HCT116 (cell line): ENCODE data around the gene AKAP13.

Experiments used
- CBX3 ChIP-seq: IDR thresholded peaks from 2 replicates; pipeline ENCODE4 v1.6.1; 2012; ENCODE audit warnings: low read depth
- CEBPB ChIP-seq: IDR thresholded peaks from 2 replicates; pipeline ENCODE4 v1.6.1; 2012; ENCODE audit warnings: low read depth
- ELF1 ChIP-seq: IDR thresholded peaks from 2 replicates; pipeline ENCODE4 v1.6.1; 2012; ENCODE audit warnings: low read depth, borderline replicate concordance
- EZH2 ChIP-seq: fragments of 200-600 bp; sonication (generic); IDR thresholded peaks from 2 replicates; pipeline ENCODE4 v1.6.1; 2017; ENCODE audit warnings: antibody characterized with exemption, mixed run types
- EZH2phosphoT487 ChIP-seq: fragments of 200-600 bp; IDR thresholded peaks from 2 replicates; pipeline ENCODE4 v1.6.1; 2018; ENCODE audit warnings: antibody characterized with exemption, borderline replicate concordance
- FOSL1 ChIP-seq: IDR thresholded peaks from 2 replicates; pipeline ENCODE4 v1.6.1; 2012; ENCODE audit warnings: low read depth
- POLR2A ChIP-seq: IDR thresholded peaks from 2 replicates; pipeline ENCODE4 v1.7.0; 2011; ENCODE audit warnings: borderline replicate concordance; ENCODE audit not compliant: insufficient read depth, insufficient read length; ENCODE audit errors: extremely low read depth
- POLR2AphosphoS5 ChIP-seq: IDR thresholded peaks from 2 replicates; pipeline ENCODE4 v1.6.1; 2011; ENCODE audit warnings: mild to moderate bottlenecking, low read depth, low read length, moderate library complexity
- SIN3A ChIP-seq: IDR thresholded peaks from 2 replicates; pipeline ENCODE4 v1.6.1; 2012; ENCODE audit warnings: low read depth
- SRF ChIP-seq: IDR thresholded peaks from 2 replicates; pipeline ENCODE4 v1.6.1; 2012; ENCODE audit warnings: low read depth
- YY1 ChIP-seq: IDR thresholded peaks from 2 replicates; pipeline ENCODE4 v1.6.1; 2011; ENCODE audit warnings: low read length, low read depth, moderate library complexity, mild to moderate bottlenecking; ENCODE audit not compliant: insufficient replicate concordance; ENCODE audit errors: extremely low read depth
- TF ChIP-seq, protein P1 (sequence below), 3 experiments: fragments of 200-600 bp in 1 of 3; sonication (generic) in 1 of 3; IDR thresholded peaks in 2 of 3; conservative IDR thresholded peaks in 1 of 3; 2 replicates each; pipeline ENCODE4 v1.5.1; 2012 to 2017; ENCODE audit warnings: low read depth in 2 of 3, low read length in 2 of 3, antibody characterized with exemption in 1 of 3, borderline replicate concordance in 1 of 3, control low read depth in 1 of 3, mild to moderate bottlenecking in 1 of 3, mixed read lengths in 1 of 3, mixed run types in 1 of 3, moderate library complexity in 1 of 3; ENCODE audit not compliant: insufficient read depth in 1 of 3
- TF ChIP-seq, protein P2 (sequence below): IDR thresholded peaks from 2 replicates; pipeline ENCODE4 v1.6.1; 2011; ENCODE audit warnings: mild to moderate bottlenecking, low read length, moderate library complexity; ENCODE audit not compliant: insufficient replicate concordance; ENCODE audit errors: extremely low read depth
- TF ChIP-seq, protein P3 (sequence below): IDR thresholded peaks from 2 replicates; pipeline ENCODE4 v1.6.1; 2012; ENCODE audit warnings: low read depth

DNA sequence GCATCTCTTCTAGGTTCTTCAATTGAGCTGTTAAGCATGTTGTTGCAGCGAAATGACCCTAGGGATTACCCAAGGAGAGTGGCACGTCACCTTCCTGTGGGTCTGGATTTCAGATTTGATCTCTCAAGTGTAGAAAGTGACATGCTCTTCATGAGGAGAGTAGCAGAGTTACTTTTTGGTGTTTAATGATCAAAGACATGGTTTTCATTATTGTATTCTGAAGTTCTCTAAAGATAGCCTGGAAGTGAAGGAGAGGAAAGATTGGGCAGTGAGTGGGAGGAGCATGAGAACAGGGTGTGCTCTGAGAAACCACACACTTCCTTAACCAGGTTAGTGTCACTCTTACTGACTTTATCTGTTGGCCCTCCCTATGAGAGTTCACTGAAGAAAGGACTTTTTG is 153.6 kb downstream of the AKAP13 start:
- TF ChIP-seq, protein P1, sequence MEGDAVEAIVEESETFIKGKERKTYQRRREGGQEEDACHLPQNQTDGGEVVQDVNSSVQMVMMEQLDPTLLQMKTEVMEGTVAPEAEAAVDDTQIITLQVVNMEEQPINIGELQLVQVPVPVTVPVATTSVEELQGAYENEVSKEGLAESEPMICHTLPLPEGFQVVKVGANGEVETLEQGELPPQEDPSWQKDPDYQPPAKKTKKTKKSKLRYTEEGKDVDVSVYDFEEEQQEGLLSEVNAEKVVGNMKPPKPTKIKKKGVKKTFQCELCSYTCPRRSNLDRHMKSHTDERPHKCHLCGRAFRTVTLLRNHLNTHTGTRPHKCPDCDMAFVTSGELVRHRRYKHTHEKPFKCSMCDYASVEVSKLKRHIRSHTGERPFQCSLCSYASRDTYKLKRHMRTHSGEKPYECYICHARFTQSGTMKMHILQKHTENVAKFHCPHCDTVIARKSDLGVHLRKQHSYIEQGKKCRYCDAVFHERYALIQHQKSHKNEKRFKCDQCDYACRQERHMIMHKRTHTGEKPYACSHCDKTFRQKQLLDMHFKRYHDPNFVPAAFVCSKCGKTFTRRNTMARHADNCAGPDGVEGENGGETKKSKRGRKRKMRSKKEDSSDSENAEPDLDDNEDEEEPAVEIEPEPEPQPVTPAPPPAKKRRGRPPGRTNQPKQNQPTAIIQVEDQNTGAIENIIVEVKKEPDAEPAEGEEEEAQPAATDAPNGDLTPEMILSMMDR (IDR thresholded peaks at IDR 0.05 in 2 of 3, conservative IDR thresholded peaks at IDR 0.05 in 1 of 3; ENCODE audit: borderline replicate concordance in 1 of 3, insufficient read depth in 1 of 3, low read depth in 2 of 3, low read length in 2 of 3) = no peak
- TF ChIP-seq, protein P2, sequence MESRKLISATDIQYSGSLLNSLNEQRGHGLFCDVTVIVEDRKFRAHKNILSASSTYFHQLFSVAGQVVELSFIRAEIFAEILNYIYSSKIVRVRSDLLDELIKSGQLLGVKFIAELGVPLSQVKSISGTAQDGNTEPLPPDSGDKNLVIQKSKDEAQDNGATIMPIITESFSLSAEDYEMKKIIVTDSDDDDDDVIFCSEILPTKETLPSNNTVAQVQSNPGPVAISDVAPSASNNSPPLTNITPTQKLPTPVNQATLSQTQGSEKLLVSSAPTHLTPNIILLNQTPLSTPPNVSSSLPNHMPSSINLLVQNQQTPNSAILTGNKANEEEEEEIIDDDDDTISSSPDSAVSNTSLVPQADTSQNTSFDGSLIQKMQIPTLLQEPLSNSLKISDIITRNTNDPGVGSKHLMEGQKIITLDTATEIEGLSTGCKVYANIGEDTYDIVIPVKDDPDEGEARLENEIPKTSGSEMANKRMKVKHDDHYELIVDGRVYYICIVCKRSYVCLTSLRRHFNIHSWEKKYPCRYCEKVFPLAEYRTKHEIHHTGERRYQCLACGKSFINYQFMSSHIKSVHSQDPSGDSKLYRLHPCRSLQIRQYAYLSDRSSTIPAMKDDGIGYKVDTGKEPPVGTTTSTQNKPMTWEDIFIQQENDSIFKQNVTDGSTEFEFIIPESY = no peak
- no peak for TF ChIP-seq YY1
- TF ChIP-seq CEBPB = no peak
- no peak for TF ChIP-seq POLR2A
- TF ChIP-seq POLR2AphosphoS5 = no peak
- no peak for TF ChIP-seq EZH2phosphoT487
- no peak for TF ChIP-seq SRF
- TF ChIP-seq ELF1 = no peak
- no peak for TF ChIP-seq EZH2
- TF ChIP-seq, protein P3, sequence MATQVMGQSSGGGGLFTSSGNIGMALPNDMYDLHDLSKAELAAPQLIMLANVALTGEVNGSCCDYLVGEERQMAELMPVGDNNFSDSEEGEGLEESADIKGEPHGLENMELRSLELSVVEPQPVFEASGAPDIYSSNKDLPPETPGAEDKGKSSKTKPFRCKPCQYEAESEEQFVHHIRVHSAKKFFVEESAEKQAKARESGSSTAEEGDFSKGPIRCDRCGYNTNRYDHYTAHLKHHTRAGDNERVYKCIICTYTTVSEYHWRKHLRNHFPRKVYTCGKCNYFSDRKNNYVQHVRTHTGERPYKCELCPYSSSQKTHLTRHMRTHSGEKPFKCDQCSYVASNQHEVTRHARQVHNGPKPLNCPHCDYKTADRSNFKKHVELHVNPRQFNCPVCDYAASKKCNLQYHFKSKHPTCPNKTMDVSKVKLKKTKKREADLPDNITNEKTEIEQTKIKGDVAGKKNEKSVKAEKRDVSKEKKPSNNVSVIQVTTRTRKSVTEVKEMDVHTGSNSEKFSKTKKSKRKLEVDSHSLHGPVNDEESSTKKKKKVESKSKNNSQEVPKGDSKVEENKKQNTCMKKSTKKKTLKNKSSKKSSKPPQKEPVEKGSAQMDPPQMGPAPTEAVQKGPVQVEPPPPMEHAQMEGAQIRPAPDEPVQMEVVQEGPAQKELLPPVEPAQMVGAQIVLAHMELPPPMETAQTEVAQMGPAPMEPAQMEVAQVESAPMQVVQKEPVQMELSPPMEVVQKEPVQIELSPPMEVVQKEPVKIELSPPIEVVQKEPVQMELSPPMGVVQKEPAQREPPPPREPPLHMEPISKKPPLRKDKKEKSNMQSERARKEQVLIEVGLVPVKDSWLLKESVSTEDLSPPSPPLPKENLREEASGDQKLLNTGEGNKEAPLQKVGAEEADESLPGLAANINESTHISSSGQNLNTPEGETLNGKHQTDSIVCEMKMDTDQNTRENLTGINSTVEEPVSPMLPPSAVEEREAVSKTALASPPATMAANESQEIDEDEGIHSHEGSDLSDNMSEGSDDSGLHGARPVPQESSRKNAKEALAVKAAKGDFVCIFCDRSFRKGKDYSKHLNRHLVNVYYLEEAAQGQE = no peak
- no peak for TF ChIP-seq FOSL1
- no peak for TF ChIP-seq SIN3A
- TF ChIP-seq CBX3 = no peak
